ENCODE results near the gene TNFRSF14.

Gene TNFRSF14

DNA sequence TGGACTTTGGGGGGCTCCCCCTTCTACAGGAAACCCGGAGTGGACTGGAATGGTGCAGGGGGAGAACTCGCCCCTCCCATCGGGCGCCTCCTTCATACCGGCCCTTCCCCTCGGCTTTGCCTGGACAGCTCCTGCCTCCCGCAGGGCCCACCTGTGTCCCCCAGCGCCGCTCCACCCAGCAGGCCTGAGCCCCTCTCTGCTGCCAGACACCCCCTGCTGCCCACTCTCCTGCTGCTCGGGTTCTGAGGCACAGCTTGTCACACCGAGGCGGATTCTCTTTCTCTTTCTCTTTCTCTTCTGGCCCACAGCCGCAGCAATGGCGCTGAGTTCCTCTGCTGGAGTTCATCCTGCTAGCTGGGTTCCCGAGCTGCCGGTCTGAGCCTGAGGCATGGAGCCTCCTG, at the start of gene TNFRSF14:
TSS of gene TNFRSF14 (plus strand) at position 95 of the 401 bp plus-strand sequence. CDS start at position 389, 294 bp downstream.
- no peak for FAIRE-seq

DNA sequence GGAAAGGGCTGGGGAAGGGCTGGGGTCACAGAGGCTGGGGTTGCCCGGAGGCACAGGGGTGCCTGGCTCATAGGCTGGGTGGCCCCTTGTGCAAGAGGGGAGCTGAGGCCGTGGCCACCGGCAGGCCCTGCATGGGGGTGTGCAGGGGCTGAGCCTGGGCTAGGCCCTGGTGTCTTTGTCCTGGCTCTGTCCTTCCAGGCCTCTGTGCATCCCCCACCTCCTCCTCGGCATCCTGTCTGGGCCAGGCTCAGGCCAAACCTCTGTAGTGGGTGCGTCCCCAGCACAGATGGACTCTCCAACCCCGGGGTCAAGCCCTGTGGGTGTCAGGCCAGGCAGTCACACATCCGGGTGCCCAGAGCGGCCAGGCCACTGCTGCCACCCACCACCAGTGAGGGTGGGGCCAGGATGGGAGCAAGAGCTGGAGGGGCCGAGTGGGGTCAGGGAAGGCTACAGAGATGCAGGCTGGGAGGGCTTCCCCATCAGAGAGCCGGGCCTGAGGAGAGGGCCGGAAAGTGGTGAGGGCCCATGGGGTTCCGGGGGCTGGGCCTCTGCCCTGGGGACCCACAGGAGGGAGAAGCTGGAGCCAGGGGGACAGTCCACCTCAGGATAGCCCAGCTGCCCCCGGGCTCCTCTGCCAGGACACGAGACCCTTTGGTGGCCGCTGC, 49.1 kb upstream of the TNFRSF14 start:
- FAIRE-seq = no peak

DNA sequence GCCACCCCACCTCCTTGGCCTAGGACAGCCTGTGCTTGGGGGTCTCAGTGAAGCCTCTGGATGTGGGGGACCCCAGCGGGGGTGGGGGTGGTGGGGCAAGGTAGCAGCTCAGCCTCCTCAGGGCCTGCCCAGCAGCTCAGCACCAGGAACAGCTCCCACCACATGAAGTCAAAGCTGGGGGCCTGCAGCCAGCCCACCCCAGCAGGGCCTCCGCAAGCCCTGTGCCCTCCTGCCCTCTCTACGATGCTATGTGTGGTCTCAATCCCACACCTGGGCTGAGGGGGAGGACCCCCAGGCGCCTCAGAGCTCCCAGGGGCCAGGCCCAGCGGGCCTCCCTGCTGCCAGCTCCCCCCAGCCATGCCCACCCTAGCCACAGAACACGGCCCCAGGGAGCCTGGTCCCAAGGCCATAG, 48.4 kb upstream of the TNFRSF14 start:
- no peak for FAIRE-seq

GRCh38 chr1:2508180-2508579, 48.0 kb upstream of the TNFRSF14 start:
- no peak for FAIRE-seq

- FAIRE-seq = no peak
These were observed 47.4 kb upstream of the TNFRSF14 start for GRCh38 chr1:2508751-2509150.

DNA sequence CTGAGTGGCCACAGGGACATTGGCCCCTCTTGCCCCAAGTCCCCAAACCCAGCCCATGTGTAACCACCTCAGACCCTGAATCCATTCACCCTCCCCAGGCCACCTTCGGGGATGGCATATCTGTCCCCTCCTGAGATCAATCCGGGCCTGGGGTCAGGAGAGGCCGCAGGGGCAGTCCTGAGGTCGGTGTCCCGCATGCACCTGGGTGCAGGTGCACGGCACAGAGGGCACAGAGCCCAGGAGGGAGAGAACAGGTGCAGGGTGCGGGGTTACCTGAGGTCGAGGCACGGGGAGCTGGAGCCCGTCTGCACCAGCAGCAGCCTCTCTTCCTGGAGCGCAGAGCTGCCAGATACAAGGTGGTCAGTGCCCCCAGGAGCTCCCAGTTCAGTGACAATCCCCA, 46.6 kb upstream of the TNFRSF14 start:
- no peak for FAIRE-seq

DNA sequence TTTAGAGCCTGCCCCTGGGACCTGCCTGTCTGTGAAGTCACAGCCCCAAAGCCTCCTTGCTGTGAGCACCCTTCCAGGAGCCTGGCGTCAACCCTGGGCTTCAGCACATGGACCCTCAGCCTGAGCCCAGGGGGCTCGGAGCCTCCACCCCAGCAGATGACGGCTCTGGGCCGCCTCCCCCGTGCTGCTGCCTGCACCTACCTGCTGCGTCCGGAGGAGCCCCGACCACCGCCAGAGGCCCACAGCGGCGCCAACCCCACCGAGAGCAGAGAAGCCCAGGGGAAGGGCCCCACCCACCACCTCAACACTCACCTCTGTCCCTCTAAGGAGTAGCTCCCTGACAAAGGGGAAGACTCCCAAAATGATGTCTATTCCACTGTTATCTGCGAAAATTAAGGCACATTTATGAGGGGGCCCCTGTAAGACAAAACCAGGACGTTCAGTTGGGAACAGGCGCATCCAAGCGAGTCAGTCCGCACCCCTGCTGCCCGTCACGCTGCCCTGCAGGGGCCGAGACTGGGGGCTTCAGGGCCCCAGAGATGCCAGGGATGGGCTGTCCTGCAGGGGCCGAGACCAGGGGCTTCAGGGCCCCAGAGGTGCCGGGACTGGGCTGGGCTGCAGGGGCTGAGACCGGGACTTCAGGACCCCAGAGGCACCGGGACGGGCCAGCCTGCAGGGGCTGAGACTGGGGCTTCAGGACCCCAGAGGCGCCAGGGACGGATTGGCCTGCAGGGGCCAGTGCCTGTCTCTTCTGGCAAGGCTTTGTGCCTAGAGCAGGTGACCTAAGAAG, 45.6 kb upstream of the TNFRSF14 start:
- FAIRE-seq = no peak

DNA sequence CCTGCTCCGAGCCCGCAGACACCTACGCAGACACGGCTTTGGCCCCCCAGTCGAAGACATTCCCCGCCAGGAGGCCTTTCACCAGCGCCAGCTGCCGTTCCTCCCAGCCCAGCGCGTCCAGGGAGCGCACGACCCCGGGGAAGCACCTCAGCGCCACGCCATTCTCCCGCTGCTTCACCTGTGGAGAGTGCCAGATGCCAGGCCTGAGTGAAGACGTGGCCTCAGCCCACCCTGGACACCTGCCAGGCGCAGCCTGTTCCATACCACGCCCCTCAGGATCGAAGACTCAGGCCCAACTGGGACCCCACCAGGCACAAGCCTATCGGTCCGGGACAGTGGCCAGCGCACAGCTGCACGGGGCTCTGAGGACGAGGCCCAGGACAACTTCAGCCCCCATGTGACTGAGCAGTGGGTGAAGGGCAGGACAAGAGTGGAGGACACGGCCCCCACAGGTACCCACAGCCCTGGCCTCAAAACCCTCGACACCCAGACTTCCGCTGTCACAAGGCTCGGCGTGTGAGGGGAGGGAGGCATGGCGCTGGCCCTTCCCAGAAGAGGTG, 43.2 kb upstream of the TNFRSF14 start:
- FAIRE-seq = no peak

GRCh38 chr1:2513939-2514652, 42.1 kb upstream of the TNFRSF14 start:
- no peak for FAIRE-seq

DNA sequence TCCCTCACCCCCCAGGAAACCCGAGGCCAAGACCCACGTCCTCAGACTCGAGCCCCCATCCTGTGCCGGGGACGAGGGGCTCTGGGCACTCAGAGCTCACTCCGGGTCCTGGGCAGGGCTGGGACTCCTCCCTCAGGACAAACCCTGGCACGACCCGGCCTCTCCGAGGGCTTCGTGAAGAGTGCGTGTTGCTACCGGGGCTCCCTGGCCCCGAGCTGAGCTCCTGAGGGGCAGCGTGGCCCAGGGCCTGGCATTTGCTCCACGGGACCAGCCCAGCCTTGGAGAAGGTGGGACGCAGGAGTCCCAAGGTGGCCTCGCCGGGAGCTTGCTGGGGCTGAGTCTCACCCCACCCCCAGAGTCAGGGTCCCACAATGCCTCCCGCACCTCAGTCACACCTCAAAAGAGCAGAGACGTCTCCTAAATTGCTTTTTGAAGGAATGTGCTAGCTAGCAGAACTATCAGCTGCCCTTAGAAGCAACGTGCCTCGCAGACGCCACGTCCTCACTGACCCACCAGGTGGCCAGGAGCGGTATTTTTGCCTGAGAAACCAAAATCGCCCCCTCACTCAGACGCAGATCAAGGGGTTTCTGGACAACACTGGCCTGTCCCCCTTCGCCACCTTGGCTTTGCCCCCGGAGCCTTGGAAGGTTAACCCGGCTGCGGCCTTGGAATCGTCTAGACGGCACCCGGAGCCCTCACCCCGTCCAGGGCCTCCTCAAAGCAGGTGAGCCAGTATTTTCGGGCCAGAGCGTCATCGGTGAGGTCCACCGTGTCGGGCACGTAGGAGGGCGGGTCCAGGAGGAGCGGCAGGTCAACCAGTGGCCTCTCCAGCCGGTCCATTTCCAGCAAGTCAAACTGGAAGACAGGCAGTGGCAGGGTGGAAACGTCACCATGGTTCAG, 41.1 kb upstream of the TNFRSF14 start:
- no peak for FAIRE-seq

- FAIRE-seq = no peak
These were observed 40.4 kb upstream of the TNFRSF14 start for GRCh38 chr1:2515763-2516080.

GRCh38 chr1:2516124-2516523, 40.0 kb upstream of the TNFRSF14 start:
- no peak for FAIRE-seq

DNA sequence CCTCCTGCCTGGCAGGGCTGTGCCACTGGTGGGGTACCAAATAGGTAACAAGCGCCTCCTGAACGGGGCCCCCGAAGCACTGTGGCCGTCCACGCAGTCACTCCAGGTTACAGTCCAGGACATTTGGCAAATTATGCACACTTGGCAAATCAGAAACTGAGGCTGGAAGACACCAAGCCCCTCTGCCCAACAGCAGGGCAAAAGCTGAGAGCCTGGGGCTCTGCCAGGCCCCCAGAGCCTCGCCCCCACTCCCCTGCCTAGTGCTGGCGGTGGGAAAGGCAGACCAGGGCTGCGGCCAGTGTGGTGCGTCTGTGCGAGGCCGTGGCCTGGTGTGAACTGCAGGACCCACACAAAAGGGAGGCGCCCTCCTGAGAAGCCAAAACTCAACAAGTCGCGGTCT, 39.2 kb upstream of the TNFRSF14 start:
- FAIRE-seq = no peak

GRCh38 chr1:2517966-2518365, 38.2 kb upstream of the TNFRSF14 start:
- FAIRE-seq = no peak

- no peak for FAIRE-seq
These were observed 37.6 kb upstream of the TNFRSF14 start for GRCh38 chr1:2518528-2518927.

GRCh38 chr1:2519029-2519685, 37.0 kb upstream of the TNFRSF14 start:
- FAIRE-seq = no peak

DNA sequence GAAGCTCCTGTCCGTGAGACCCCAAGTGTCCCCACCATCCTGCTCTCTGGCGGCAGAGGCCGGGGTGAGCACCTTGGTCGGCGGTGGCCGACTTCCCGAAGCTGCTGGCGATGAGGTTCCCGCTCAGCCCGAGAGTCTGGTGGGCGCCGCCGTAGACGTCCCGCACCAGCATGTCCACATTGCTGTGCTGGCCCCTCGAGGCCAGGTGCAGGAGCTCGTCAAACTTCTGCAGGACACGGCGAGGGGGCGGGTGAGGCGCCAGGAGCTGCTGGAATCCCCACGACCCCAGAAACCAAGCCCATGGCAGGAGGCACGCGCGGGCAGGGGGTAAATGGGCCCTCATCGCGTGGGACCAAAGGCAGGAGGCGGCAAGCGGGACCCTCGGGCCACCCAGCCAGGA, 36.4 kb upstream of the TNFRSF14 start:
- no peak for FAIRE-seq

DNA sequence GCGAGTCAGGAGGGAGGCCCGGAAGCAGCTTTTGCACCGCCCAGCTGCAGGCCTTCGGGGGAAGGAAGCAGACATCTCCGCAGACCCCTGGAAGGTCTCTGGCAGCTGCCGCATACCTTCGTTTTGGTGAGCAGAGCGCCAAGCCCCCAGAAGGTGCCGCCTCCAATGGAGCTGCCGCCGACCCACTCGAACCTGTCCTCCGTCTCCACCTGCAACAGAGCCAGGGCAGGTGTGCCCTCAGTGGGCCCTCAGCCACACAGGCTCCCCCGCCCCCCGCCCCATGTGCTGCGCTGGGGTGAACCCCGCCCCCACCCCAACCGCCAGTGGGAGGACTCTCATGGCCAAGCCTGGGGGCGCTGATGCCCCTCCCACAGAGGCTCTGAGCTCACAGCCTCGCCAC, 36.0 kb upstream of the TNFRSF14 start:
- no peak for FAIRE-seq

GRCh38 chr1:2520806-2521205, 35.4 kb upstream of the TNFRSF14 start:
- FAIRE-seq = no peak

- no peak for FAIRE-seq
These were observed 33.9 kb upstream of the TNFRSF14 start for GRCh38 chr1:2522230-2522629.

DNA sequence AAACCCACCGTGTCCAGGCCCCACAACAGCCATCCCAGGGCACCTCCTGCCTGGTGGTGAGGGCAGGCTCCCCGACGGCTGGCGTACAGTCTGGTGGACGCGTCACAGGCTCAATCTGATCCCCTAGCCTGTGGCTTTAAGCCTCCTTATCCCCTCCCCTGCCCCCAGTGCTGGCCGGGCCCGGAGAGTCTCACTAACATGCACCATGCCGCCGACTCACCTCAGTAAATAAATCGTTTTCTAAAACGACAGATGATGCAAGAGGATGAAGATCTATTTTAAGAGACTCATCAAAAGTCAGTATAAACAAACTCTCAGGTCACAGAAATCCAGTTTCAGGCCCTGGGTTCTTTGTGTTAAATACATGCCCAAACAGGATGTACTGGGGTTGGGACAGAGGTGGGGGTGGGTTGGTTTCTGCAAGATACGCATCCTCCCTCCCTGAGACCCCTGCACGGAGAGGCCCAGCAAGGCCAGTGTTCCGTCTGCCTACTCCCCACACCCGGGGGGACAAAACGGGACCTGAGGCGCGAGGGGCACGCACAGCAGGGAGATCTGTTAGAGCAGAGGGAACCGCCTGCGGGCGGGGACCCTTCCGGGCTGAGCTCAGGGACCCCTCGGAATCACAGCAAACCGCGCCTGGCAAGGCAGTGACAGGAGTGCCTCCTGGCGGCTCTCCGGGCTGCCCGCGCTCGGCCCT, 32.8 kb upstream of the TNFRSF14 start:
- no peak for FAIRE-seq
